ENCODE data around the gene DENND1B.

The DENND1B gene, protein sequence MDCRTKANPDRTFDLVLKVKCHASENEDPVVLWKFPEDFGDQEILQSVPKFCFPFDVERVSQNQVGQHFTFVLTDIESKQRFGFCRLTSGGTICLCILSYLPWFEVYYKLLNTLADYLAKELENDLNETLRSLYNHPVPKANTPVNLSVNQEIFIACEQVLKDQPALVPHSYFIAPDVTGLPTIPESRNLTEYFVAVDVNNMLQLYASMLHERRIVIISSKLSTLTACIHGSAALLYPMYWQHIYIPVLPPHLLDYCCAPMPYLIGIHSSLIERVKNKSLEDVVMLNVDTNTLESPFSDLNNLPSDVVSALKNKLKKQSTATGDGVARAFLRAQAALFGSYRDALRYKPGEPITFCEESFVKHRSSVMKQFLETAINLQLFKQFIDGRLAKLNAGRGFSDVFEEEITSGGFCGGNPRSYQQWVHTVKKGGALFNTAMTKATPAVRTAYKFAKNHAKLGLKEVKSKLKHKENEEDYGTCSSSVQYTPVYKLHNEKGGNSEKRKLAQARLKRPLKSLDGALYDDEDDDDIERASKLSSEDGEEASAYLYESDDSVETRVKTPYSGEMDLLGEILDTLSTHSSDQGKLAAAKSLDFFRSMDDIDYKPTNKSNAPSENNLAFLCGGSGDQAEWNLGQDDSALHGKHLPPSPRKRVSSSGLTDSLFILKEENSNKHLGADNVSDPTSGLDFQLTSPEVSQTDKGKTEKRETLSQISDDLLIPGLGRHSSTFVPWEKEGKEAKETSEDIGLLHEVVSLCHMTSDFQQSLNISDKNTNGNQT

GRCh38 chr1:197775282-197776262 lies at the start of gene DENND1B:
DENND1B (minus strand) TSS chr1:197775480; CDS start chr1:197775155, 325 bp downstream.
- DNase-seq, result peak; percentile 90

- DNase-seq, result no peak
Observed at GRCh38 chr1:197814306-197814705, 39.0 kb upstream of the DENND1B start.

- no peak for DNase-seq
Observed at GRCh38 chr1:197813741-197814140, 38.5 kb upstream of the DENND1B start.

DNA sequence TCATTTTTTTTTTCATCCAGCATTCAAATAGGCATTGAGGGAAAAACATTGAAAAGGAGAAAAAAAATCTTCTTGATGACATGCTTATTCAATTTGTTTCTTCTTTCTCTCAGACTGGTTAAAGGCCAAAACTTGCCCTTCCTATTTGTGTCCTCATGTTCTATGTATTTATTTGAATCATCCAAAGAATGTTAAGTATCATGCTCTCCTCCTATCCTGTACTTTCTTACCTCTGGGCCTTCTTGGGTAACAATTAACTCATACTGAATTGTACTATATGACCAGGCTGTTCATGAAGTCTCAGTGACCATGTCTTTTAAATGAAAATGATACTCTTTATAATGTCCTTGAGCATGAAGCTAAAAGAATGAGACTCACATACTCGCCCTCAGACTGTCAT lies 36.5 kb upstream of the DENND1B start:
- DNase-seq, result no peak

DNA sequence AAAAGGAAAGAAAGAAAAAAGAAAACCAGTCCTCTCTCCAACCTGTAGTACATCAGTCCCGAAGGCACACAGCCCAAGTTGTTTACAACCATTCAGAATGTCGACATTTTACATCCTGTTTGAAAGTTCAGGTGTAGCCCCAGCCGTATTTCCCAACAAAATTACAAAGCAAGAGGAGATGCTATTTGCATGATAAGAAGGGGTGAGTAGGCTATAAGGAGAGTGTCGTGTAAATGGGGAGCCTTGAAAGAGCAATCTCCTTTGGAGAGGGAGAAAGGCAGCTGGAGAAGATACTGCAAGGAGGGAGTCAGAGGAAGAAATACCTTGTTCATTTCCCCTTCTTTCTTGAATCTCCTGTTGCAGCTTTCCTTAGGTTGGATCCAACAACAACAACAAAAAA lies 35.5 kb upstream of the DENND1B start:
- no peak for DNase-seq

GRCh38 chr1:197808880-197809279 lies 33.6 kb upstream of the DENND1B start:
- no peak for DNase-seq

- no peak for DNase-seq
Observed at GRCh38 chr1:197807739-197808453, 32.6 kb upstream of the DENND1B start.

GRCh38 chr1:197807216-197807615 lies 31.9 kb upstream of the DENND1B start:
- DNase-seq, result no peak

GRCh38 chr1:197806718-197807117 lies 31.4 kb upstream of the DENND1B start:
- DNase-seq, result no peak

GRCh38 chr1:197801684-197802083 lies 26.4 kb upstream of the DENND1B start:
- DNase-seq, result no peak

DNA sequence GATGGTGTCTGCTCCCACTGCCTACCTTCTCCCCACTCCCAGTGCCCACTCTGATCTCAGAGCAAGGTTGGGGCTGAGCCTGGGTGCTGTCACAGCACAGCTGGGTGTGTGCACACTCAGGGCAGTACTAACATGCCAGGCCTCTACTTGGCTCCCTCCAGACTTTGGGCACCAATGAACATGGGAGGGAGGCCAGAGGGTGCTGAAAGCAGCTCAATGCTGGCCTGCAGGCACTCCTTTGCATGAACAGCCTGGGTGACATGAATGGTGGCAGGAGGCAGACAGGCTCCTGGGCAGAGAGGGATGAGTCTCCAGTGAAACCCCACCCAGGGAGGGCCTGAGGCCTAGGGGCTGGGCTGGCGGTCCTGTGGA lies 25.8 kb upstream of the DENND1B start:
- no peak for DNase-seq

DNA sequence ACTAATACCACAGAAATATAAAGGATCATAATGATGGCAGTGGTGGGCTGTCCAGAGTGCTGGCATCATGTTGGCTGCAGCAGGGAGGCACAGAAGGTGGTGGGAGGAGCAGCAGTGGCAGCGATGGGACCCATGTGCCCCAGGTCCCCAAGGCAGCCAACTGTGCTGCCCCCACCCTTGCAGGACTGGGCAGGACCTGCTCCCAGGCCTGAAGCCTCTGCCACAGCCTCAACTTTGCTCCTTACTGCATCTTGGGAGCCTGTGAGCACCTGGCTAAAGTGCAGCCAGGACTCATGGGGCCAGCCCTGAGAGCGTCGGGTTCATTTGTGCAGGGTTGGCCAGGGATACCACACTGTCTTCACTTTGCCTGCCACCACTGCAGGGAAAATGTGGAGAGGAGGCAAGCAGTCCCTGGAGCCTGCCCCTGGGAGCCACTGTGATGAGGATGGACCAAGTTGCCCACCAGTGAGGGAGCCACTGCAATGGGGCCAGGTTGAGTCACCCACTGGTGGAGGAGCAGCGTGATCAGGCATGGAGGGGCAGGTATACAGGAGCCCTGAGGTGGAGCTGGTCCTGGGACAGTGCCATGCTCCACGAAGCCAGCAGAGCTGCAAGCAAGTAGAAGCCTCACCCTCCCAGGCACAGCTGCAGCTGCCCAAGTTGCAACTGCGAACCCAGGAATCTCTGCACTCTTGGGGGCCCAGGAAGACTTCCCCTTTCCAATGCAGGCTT lies 25.3 kb upstream of the DENND1B start:
- no peak for DNase-seq

GRCh38 chr1:197799271-197799670 lies 24.0 kb upstream of the DENND1B start:
- peak; percentile 24 for DNase-seq

DNA sequence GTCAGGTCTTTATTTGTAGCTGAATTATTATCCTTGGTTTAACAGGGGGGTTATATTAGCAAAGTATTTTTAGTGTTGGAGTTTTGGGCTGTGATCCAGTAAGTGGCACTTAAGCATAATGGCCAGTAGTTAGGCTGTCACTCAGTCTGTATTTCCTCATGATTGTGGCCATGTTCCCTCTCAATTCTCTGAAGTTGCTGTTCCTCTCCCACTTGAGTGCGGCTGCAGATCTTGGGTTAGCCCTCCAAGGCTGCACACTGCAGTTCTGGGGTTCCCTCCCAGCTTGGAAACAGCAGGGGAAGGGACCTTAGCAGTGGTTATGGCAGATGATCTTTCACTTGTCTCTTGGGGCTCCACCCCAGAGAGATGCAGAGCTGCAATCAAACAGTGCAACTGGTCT lies 23.2 kb upstream of the DENND1B start:
- DNase-seq, result no peak

DNA sequence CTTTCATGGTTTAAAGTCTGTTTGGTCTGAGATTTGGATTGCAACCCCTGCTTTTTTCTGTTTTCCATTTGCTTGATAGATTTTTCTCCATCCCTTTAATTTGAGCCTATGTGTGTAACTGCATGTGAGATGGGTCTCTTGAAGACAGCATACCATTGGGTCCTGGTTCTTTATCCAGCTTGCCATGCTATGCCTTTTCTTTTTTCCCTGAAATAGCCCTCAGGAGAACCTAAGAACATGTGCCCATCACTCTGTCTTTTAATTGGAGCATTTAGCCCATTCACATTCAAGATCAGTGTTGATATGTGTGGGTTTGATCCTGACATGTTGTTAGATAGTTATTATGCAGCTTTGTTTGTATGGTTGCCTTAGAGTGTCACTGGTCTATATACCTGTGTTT lies 21.7 kb upstream of the DENND1B start:
- no peak for DNase-seq

GRCh38 chr1:197788741-197789739 lies 13.8 kb upstream of the DENND1B start:
- DNase-seq, result no peak

- DNase-seq, result no peak
Observed at GRCh38 chr1:197787623-197788536, 12.6 kb upstream of the DENND1B start.

DNA sequence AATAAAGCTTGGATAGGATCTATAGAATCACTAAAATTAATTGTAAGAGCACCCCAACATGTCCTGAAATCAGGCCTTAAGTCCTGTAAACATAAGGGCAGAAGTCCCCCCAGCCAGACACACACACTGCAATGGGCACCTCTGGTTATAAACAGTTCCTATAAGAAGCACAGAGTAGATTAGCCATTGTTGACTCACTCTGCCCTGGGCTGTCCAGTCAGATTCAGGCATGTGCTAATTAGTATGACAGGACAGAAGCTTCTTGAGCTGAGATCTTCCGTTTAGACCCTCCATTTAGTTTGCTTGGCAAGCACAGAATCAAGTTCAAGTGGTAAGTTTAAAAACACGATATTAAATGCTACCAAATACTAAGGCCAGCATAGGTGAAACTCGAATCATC lies 11.8 kb upstream of the DENND1B start:
- DNase-seq, result no peak

DNA sequence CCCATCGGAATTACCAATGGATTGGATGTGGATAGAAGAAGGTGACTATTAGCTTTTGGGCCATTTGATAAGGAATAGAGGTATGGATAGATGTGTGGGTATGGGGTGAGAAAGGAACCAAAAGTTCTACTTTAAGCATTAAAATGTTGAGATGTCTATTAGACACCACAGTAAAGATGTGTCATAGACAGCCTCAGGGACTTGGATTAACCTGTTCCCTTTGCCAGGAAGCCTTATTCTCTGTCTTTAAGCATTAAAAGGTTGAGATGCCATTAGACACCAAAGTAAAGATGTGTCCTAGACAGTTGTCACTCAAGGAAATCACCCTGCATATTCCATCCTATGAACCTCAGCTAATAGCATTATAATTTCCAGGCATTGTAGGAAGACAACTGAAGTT lies 11.0 kb upstream of the DENND1B start:
- DNase-seq, result no peak
